Hepatocyte (in vitro differentiated cells): ENCODE measurements around the gene SLC13A2. TPM values are rescaled to one million over a fixed set of nuclear protein-coding genes. Genes with fewer than 3 reads are reported as not detected.

ENCODE experiments used
- DNase-seq: peaks from one replicate; pipeline ENCODE4 v3.0.0-alpha.2; 2016; ENCODE audit warnings: low spot score
- H2AFZ ChIP-seq: fragments of 200-600 bp; sonication (generic); 2 replicates; pipeline ENCODE4 v1.6.0; 2016; ENCODE audit warnings: antibody characterized with exemption, mild to moderate bottlenecking
- H3K27ac ChIP-seq: fragments of 200-600 bp; sonication (generic); 2 replicates; pipeline ENCODE4 v1.5.1; 2016; ENCODE audit warnings: mild to moderate bottlenecking
- H3K27me3 ChIP-seq: fragments of 200-600 bp; sonication (generic); 2 replicates; pipeline ENCODE4 v1.6.1; 2016
- H3K36me3 ChIP-seq: fragments of 200-600 bp; sonication (generic); replicated peaks from 2 replicates; pipeline ENCODE4 v1.5.1; 2016; ENCODE audit warnings: low read depth; ENCODE audit not compliant: insufficient read depth
- H3K4me1 ChIP-seq: fragments of 200-600 bp; sonication (generic); 2 replicates; pipeline ENCODE4 v1.5.1; 2016; ENCODE audit warnings: mild to moderate bottlenecking, moderate library complexity; ENCODE audit not compliant: insufficient read depth
- H3K4me2 ChIP-seq: fragments of 200-600 bp; sonication (generic); 2 replicates; pipeline ENCODE4 v1.6.0; 2016
- H3K4me3 ChIP-seq: fragments of 200-600 bp; sonication (generic); 2 replicates; pipeline ENCODE4 v1.5.1; 2016; ENCODE audit warnings: mild to moderate bottlenecking
- H3K79me2 ChIP-seq: fragments of 200-600 bp; sonication (generic); 2 replicates; pipeline ENCODE4 v1.6.0; 2017; ENCODE audit warnings: mild to moderate bottlenecking
- H3K9me2 ChIP-seq: fragments of 200-600 bp; sonication (generic); replicated peaks from 2 replicates; pipeline ENCODE4 v1.6.0; 2017; ENCODE audit warnings: mild to moderate bottlenecking; ENCODE audit not compliant: insufficient read depth
- H3K9me3 ChIP-seq: fragments of 200-600 bp; sonication (generic); 2 replicates; pipeline ENCODE4 v1.5.1; 2016; ENCODE audit warnings: low read depth, mild to moderate bottlenecking
- H4K20me1 ChIP-seq: fragments of 200-600 bp; sonication (generic); 2 replicates; pipeline ENCODE4 v1.6.0; 2016; ENCODE audit warnings: mild to moderate bottlenecking; ENCODE audit not compliant: insufficient read depth, poor library complexity, severe bottlenecking
- CTCF ChIP-seq: fragments of 200-600 bp; sonication (generic); IDR thresholded peaks from 2 replicates; pipeline ENCODE4 v1.5.1; 2016; ENCODE audit warnings: antibody characterized with exemption, mild to moderate bottlenecking; ENCODE audit not compliant: poor library complexity
- EZH2 ChIP-seq: fragments of 200-600 bp; sonication (generic); IDR thresholded peaks from 2 replicates; pipeline ENCODE4 v1.6.1; 2016; ENCODE audit warnings: antibody characterized with exemption, mild to moderate bottlenecking, borderline replicate concordance
- EZH2phosphoT487 ChIP-seq: fragments of 200-600 bp; sonication (generic); IDR thresholded peaks from one replicate; pipeline ENCODE4 v1.6.1; 2018; ENCODE audit warnings: antibody characterized with exemption, mild to moderate bottlenecking, low read depth, moderate library complexity; ENCODE audit not compliant: unreplicated experiment, severe bottlenecking
- WGBS: methylation state at CpG from one replicate; pipeline ENCODE4 v1.1.6; 2016; ENCODE audit warnings: low lambda C conversion rate; ENCODE audit errors: missing lambda C conversion rate; 5-methylcytosine and 5-hydroxymethylcytosine counted together
- polyA plus RNA-seq: library from polyadenylated mRNA; unstranded; fragments of >200 nt; fragmentation: Nextera tagmentation; extraction: Ambion mirVana; gene quantifications from 2 replicates; pipeline ENCODE4 v1.2.1, GENCODE V29; 2016
- total RNA-seq: library from RNA; depleted of rRNA; stranded (reverse); fragments of >200 nt; gene quantifications from 2 replicates; pipeline ENCODE4 v1.2.3, GENCODE V29; 2014

The SLC13A2 gene
- total and polyA plus RNA-seq, 2 experiments from 2014 or later = 2.0 TPM

- H3K4me1 ChIP-seq = peaks cover 24% of the 10 kb centered on the region
- H3K9me2 ChIP-seq = no peaks in the 10 kb centered on the region
- H3K4me3 ChIP-seq = no peak overlapping the region
- no peaks in the 10 kb centered on the region for H3K9me3 ChIP-seq
- H3K79me2 ChIP-seq = no peaks in the 10 kb centered on the region
- no peak overlapping the region for H2AFZ ChIP-seq
- H3K4me2 ChIP-seq = no peak overlapping the region
- TF ChIP-seq CTCF (no peak), EZH2 (no peak), EZH2phosphoT487 (no peak)
- H3K27ac ChIP-seq = no peak overlapping the region
- H3K27me3 ChIP-seq = no peaks in the 10 kb centered on the region
- DNase-seq = no peak
- no peaks in the 10 kb centered on the region for H4K20me1 ChIP-seq
- H3K36me3 ChIP-seq = no peaks in the 10 kb centered on the region
Observed at GRCh38 chr17:28468781-28469180, 4.7 kb upstream of the SLC13A2 start.

GRCh38 chr17:28469376-28469775, 4.1 kb upstream of the SLC13A2 start:
- Histone ChIP-seq H3K4me2 (no peak overlapping the region), H3K79me2 (no peaks in the 10 kb centered on the region), H3K27me3 (no peaks in the 10 kb centered on the region), H3K9me3 (no peaks in the 10 kb centered on the region), H3K4me3 (no peak overlapping the region), H4K20me1 (no peaks in the 10 kb centered on the region), H3K9me2 (no peaks in the 10 kb centered on the region), H2AFZ (no peak overlapping the region), H3K4me1 (peaks cover 25% of the 10 kb centered on the region), H3K36me3 (no peaks in the 10 kb centered on the region), H3K27ac (no peak overlapping the region)
- WGBS = 80% methylated on average over 8 of the region's 8 CpGs
- DNase-seq = no peak
- TF ChIP-seq CTCF = no peak
- TF ChIP-seq EZH2phosphoT487 = no peak
- TF ChIP-seq EZH2 = no peak

GRCh38 chr17:28470266-28470913, 3.1 kb upstream of the SLC13A2 start:
- no peak for TF ChIP-seq EZH2phosphoT487
- TF ChIP-seq EZH2 = no peak
- no peak for TF ChIP-seq CTCF
- Histone ChIP-seq H3K4me1 (peaks cover 31% of the 10 kb centered on the region), H3K4me3 (no peak overlapping the region)

More at GRCh38 chr17:28470266-28470913, 3.1 kb upstream of the SLC13A2 start:
- H3K9me2 ChIP-seq = no peaks in the 10 kb centered on the region
- H3K27me3 ChIP-seq = no peaks in the 10 kb centered on the region
- no peaks in the 10 kb centered on the region for H4K20me1 ChIP-seq
- no peaks in the 10 kb centered on the region for H3K36me3 ChIP-seq
- no peak overlapping the region for H3K4me2 ChIP-seq
- no peaks in the 10 kb centered on the region for H3K9me3 ChIP-seq
- no peak for DNase-seq
- no peak overlapping the region for H2AFZ ChIP-seq
- H3K79me2 ChIP-seq = no peaks in the 10 kb centered on the region
- 81% methylated on average over 7 of the region's 7 CpGs for WGBS
- H3K27ac ChIP-seq = peak overlapping the region; percentile 66
